ENCODE results near the gene CTCFL. TPM values are rescaled to one million over a fixed set of nuclear protein-coding genes. Genes with fewer than 3 reads are reported as not detected.

Gene CTCFL
- total and polyA plus RNA-seq, 2 donors (not counting 3 experiments of a cell fraction or from before 2014, with no cell fraction given), result not detected

DNA sequence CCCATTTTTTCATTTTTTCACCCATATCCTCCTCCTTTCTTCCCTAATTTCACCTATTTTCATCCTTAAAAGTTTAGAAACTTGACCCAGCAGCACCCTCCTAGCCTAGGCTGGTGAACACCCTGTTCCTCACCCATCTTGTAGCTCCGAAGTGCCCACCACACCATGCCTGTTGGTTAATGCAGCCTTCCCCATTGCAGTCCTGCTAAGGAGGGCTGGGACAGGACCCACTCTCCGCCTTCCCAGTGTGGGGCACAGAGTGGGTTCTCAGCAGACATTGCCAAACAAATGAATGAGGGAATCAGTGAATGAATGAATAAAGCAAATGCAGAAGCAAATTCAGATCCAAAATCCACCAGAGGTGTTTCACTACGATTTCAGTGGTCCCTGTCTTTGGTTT, 45.7 kb downstream of the CTCFL start:
- H3K36me3 ChIP-seq (ENCODE audit: control insufficient read depth in 2 of 2, extremely low read depth in 1 of 2, insufficient read depth in 2 of 2, low read length in 2 of 2), result no peaks in the 10 kb centered on the region
- no peak overlapping the region for H3K27ac ChIP-seq (ENCODE audit: insufficient read depth, low read depth, low read length)
- ChIA-PET POLR2A (no interaction called here), CTCF (no interaction called here)
- no peak for DNase-seq (ENCODE audit: low read depth, low spot score)
- no peaks in the 10 kb centered on the region for H4K20me1 ChIP-seq (replicated peaks; ENCODE audit: control insufficient read depth, extremely low read depth, insufficient read depth, low read length)
- no peaks in the 10 kb centered on the region for H3K79me2 ChIP-seq (ENCODE audit: control insufficient read depth, insufficient read depth, low read length)
- H2AFZ ChIP-seq (ENCODE audit: low read depth, low read length), result no peak overlapping the region
- dilution Hi-C loops (cut with MboI; ENCODE audit: extremely low pct_ligation_motif_present, low sequenced_read_pairs), result no loop called here
- no peak overlapping the region for H3K9ac ChIP-seq (replicated peaks; ENCODE audit: extremely low read depth, insufficient read depth, low read length)
- no peak for TF ChIP-seq FOS (IDR thresholded peaks at IDR 0.05; ENCODE audit: borderline replicate concordance, insufficient read depth, low read length)
- TF ChIP-seq POLR2A (IDR thresholded peaks at IDR 0.05; ENCODE audit: low read depth, low read length), result no peak
- H3K4me1 ChIP-seq (ENCODE audit: control insufficient read depth, extremely low read depth, insufficient read depth, low read length), result peaks cover 12% of the 10 kb centered on the region
- peaks cover 0 to 16% of the 10 kb centered on the region in 2 experiments for H3K27me3 ChIP-seq (ENCODE audit: control insufficient read depth in 2 of 2, insufficient read depth in 2 of 2, low read length in 2 of 2)
- intact Hi-C loops (cut with micrococcal nuclease), result no loop called here
- no peak overlapping the region for H3K4me3 ChIP-seq (replicated peaks in 1 of 3; ENCODE audit: insufficient read depth in 1 of 3, low read depth in 1 of 3, low read length in 3 of 3)
- BruUV-seq (replicated peaks), result no TSS peak
- FAIRE-seq, result no peak
- H3K9me1 ChIP-seq (replicated peaks; ENCODE audit: control insufficient read depth, extremely low read depth, insufficient read depth, low read length), result no peaks in the 10 kb centered on the region
- H3K9me3 ChIP-seq (replicated peaks; ENCODE audit: control insufficient read depth, insufficient read depth, low read length), result no peaks in the 10 kb centered on the region
- H3K4me2 ChIP-seq (ENCODE audit: insufficient read depth, low read length), result no peak overlapping the region

DNA sequence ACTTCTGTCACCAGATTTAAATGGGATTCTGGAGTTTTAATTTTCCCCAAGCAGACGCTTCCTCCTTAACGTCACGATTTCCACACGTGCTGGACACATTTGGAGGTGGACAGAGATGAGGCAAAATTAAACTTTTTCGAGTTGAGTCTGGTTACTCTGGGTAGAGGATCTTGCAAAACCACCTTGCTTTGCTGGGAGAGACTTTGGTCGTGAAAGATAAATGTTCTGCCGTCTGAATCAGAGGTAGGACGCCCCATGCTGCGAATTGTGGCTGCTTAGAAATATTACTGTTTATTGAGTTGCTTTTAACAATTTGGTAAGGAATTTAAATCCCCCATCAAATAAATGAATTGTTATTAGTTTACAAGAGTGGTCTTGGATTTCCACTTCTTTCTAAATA, 46.8 kb downstream of the CTCFL start:
- Histone ChIP-seq H3K4me2 (ENCODE audit: insufficient read depth, low read length) (no peak overlapping the region), H3K4me1 (ENCODE audit: control insufficient read depth, extremely low read depth, insufficient read depth, low read length) (peaks cover 12% of the 10 kb centered on the region), H3K9me1 (replicated peaks; ENCODE audit: control insufficient read depth, extremely low read depth, insufficient read depth, low read length) (no peaks in the 10 kb centered on the region), H3K36me3 (ENCODE audit: control insufficient read depth in 2 of 2, extremely low read depth in 1 of 2, insufficient read depth in 2 of 2, low read length in 2 of 2) (no peaks in the 10 kb centered on the region), H3K4me3 (replicated peaks in 1 of 3; ENCODE audit: insufficient read depth in 1 of 3, low read depth in 1 of 3, low read length in 3 of 3) (no peak overlapping the region), H3K9ac (replicated peaks; ENCODE audit: extremely low read depth, insufficient read depth, low read length) (no peak overlapping the region), H3K79me2 (ENCODE audit: control insufficient read depth, insufficient read depth, low read length) (no peaks in the 10 kb centered on the region), H3K9me3 (replicated peaks; ENCODE audit: control insufficient read depth, insufficient read depth, low read length) (no peaks in the 10 kb centered on the region), H3K27ac (ENCODE audit: insufficient read depth, low read depth, low read length) (no peak overlapping the region), H4K20me1 (replicated peaks; ENCODE audit: control insufficient read depth, extremely low read depth, insufficient read depth, low read length) (no peaks in the 10 kb centered on the region), H2AFZ (ENCODE audit: low read depth, low read length) (no peak overlapping the region), H3K27me3 (ENCODE audit: control insufficient read depth in 2 of 2, insufficient read depth in 2 of 2, low read length in 2 of 2) (peaks cover 2 to 16% of the 10 kb centered on the region in 2 experiments)
- intact Hi-C loops (cut with micrococcal nuclease) (no loop called here), dilution Hi-C loops (cut with MboI; ENCODE audit: extremely low pct_ligation_motif_present, low sequenced_read_pairs) (no loop called here)
- no peak for DNase-seq (ENCODE audit: low read depth, low spot score)
- no peak for FAIRE-seq
- POLR2A ChIA-PET, result no interaction called here
- CTCF ChIA-PET, result interaction anchor here (1.9 kb wide), 1 partner anchor 21 kb away, joined by 4 read pairs; no protein-coding TSS in a partner anchor
- TF ChIP-seq POLR2A (IDR thresholded peaks at IDR 0.05; ENCODE audit: low read depth, low read length) (no peak), EZH2 (IDR thresholded peaks at IDR 0.05; ENCODE audit: borderline replicate concordance, low read depth, low read length, severe bottlenecking) (no peak), FOS (IDR thresholded peaks at IDR 0.05; ENCODE audit: borderline replicate concordance, insufficient read depth, low read length) (no peak), GATA2 (IDR thresholded peaks at IDR 0.05; ENCODE audit: insufficient read depth, insufficient read length, low read depth, low read length) (no peak), POLR2AphosphoS5 (IDR thresholded peaks at IDR 0.05; ENCODE audit: insufficient read depth, low read depth, low read length) (no peak), MYC (IDR thresholded peaks at IDR 0.05; ENCODE audit: low read depth, low read length) (no peak), JUN (IDR thresholded peaks at IDR 0.05; ENCODE audit: borderline replicate concordance, insufficient read depth, insufficient read length, low read depth) (no peak)
- TF ChIP-seq, protein P1, sequence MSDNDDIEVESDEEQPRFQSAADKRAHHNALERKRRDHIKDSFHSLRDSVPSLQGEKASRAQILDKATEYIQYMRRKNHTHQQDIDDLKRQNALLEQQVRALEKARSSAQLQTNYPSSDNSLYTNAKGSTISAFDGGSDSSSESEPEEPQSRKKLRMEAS (IDR thresholded peaks at IDR 0.05; ENCODE audit: insufficient read depth, insufficient read length), result no peak
- TF ChIP-seq, protein P2, sequence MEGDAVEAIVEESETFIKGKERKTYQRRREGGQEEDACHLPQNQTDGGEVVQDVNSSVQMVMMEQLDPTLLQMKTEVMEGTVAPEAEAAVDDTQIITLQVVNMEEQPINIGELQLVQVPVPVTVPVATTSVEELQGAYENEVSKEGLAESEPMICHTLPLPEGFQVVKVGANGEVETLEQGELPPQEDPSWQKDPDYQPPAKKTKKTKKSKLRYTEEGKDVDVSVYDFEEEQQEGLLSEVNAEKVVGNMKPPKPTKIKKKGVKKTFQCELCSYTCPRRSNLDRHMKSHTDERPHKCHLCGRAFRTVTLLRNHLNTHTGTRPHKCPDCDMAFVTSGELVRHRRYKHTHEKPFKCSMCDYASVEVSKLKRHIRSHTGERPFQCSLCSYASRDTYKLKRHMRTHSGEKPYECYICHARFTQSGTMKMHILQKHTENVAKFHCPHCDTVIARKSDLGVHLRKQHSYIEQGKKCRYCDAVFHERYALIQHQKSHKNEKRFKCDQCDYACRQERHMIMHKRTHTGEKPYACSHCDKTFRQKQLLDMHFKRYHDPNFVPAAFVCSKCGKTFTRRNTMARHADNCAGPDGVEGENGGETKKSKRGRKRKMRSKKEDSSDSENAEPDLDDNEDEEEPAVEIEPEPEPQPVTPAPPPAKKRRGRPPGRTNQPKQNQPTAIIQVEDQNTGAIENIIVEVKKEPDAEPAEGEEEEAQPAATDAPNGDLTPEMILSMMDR (IDR thresholded peaks at IDR 0.05; ENCODE audit: extremely low read depth in 1 of 2, insufficient read depth in 1 of 2, low read depth in 1 of 2, low read length in 2 of 2), result no peak
- BruUV-seq (replicated peaks), result no TSS peak

All from endothelial cell of umbilical vein (primary cell).